ENCODE data around the gene MYH11.

- TF ChIP-seq, protein P1, sequence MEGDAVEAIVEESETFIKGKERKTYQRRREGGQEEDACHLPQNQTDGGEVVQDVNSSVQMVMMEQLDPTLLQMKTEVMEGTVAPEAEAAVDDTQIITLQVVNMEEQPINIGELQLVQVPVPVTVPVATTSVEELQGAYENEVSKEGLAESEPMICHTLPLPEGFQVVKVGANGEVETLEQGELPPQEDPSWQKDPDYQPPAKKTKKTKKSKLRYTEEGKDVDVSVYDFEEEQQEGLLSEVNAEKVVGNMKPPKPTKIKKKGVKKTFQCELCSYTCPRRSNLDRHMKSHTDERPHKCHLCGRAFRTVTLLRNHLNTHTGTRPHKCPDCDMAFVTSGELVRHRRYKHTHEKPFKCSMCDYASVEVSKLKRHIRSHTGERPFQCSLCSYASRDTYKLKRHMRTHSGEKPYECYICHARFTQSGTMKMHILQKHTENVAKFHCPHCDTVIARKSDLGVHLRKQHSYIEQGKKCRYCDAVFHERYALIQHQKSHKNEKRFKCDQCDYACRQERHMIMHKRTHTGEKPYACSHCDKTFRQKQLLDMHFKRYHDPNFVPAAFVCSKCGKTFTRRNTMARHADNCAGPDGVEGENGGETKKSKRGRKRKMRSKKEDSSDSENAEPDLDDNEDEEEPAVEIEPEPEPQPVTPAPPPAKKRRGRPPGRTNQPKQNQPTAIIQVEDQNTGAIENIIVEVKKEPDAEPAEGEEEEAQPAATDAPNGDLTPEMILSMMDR (IDR thresholded peaks at IDR 0.05): no peak
- no peak for TF ChIP-seq POLR2A (IDR thresholded peaks at IDR 0.05)
Measured at GRCh38 chr16:15690296-15690695, 166.5 kb downstream of the MYH11 start.
